Hair follicle dermal papilla cell (primary cell): ENCODE results near the gene KLRF2. TPM values are rescaled to one million over a fixed set of nuclear protein-coding genes. Genes with fewer than 3 reads are reported as not detected.

Experiments used
- total RNA-seq: library from RNA; depleted of rRNA; stranded (reverse); fragments of >200 nt; gene quantifications from 2 replicates; pipeline ENCODE4 v1.2.3, GENCODE V29; 2012

The KLRF2 gene, protein sequence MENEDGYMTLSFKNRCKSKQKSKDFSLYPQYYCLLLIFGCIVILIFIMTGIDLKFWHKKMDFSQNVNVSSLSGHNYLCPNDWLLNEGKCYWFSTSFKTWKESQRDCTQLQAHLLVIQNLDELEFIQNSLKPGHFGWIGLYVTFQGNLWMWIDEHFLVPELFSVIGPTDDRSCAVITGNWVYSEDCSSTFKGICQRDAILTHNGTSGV
- total RNA-seq, result not detected in 2 replicates

GRCh38 chr12:9881246-9881645 is at the start of gene KLRF2:
Gene KLRF2, plus strand, starts transcription at chr12:9881489. Its CDS starts 107 bp downstream, at chr12:9881596.

GRCh38 chr12:9869307-9870161 is 11.8 kb upstream of the KLRF2 start, which contains the start of gene CLEC2B:
Gene CLEC2B, minus strand, starts transcription at chr12:9869354.

GRCh38 chr12:9932270-9932669 is 51.0 kb downstream of the KLRF2 start, which contains the start of gene CLEC2A:
Gene CLEC2A, minus strand, starts transcription at chr12:9932370. Its CDS starts 41 bp downstream, at chr12:9932329.

Other genes with a start within 250 kb of the KLRF2 start
- gene CLEC2D, start 211.8 kb upstream of the KLRF2 start, total RNA-seq, result 4.1 and 7.0 TPM in 2 replicates
- gene CLECL1, start 148.4 kb upstream of the KLRF2 start, total RNA-seq, result not detected in 2 replicates
- gene CD69, start 120.6 kb upstream of the KLRF2 start, total RNA-seq, result not detected in 2 replicates
- 0.16 TPM in 1 of 2 replicates, not detected in the other for gene KLRF1, start 54.0 kb upstream of the KLRF2 start, total RNA-seq
- 18.8 and 18.9 TPM in 2 replicates for gene CLEC2B, start 12.1 kb upstream of the KLRF2 start, total RNA-seq
- gene CLEC2A, start 50.9 kb downstream of the KLRF2 start, total RNA-seq, result not detected in 2 replicates
- gene CLEC12A, start 89.9 kb downstream of the KLRF2 start, total RNA-seq, result 0.65 TPM in 1 of 2 replicates, not detected in the other
- gene CLEC1B, start 117.6 kb downstream of the KLRF2 start, total RNA-seq, result not detected in 2 replicates
- gene CLEC12B, start 129.1 kb downstream of the KLRF2 start, total RNA-seq, result under 0.01 TPM in 1 of 2 replicates, not detected in the other
- not detected in 2 replicates for gene CLEC9A, start 149.2 kb downstream of the KLRF2 start, total RNA-seq
- 0.16 and 0.85 TPM in 2 replicates for gene CLEC1A, start 217.5 kb downstream of the KLRF2 start, total RNA-seq
- not detected in 2 replicates for gene CLEC7A, start 248.7 kb downstream of the KLRF2 start, total RNA-seq